Stimulated activated memory B cell treated with anti-CD40 and anti-IgM and Interleukin-4, amounts not matched to agents 10 μg/mL and 1 μg/mL and 100 μg/mL, for 72 hours (primary cell): ENCODE data around the gene ASPA.
"Not testable (repeated sequence)": the region's sequence is repeated elsewhere in the genome, so short reads cannot be mapped to it uniquely, and the experiment has no call there.

Experiments
- ATAC-seq: fragments of 150-1000 bp; cut with Tn5 transposase; 2 replicates; pipeline ENCODE4 v1.10.0; 2021
- H3K27ac Mint-ChIP-seq: one replicate; pipeline ENCODE4 v1.8.0; 2022; ENCODE audit warnings: mild to moderate bottlenecking, mixed read lengths
- H3K27me3 Mint-ChIP-seq: one replicate; pipeline ENCODE4 v1.8.0; 2022; ENCODE audit warnings: mixed read lengths
- H3K36me3 Mint-ChIP-seq: one replicate; pipeline ENCODE4 v1.8.0; 2022; ENCODE audit warnings: mixed read lengths
- H3K4me1 Mint-ChIP-seq: one replicate; pipeline ENCODE4 v1.8.0; 2022; ENCODE audit warnings: mixed read lengths
- H3K4me3 Mint-ChIP-seq: one replicate; pipeline ENCODE4 v1.8.0; 2022; ENCODE audit warnings: mild to moderate bottlenecking, moderate library complexity, mixed read lengths
- H3K9me3 Mint-ChIP-seq: one replicate; pipeline ENCODE4 v1.8.0; 2022; ENCODE audit warnings: mixed read lengths

The ASPA gene

DNA sequence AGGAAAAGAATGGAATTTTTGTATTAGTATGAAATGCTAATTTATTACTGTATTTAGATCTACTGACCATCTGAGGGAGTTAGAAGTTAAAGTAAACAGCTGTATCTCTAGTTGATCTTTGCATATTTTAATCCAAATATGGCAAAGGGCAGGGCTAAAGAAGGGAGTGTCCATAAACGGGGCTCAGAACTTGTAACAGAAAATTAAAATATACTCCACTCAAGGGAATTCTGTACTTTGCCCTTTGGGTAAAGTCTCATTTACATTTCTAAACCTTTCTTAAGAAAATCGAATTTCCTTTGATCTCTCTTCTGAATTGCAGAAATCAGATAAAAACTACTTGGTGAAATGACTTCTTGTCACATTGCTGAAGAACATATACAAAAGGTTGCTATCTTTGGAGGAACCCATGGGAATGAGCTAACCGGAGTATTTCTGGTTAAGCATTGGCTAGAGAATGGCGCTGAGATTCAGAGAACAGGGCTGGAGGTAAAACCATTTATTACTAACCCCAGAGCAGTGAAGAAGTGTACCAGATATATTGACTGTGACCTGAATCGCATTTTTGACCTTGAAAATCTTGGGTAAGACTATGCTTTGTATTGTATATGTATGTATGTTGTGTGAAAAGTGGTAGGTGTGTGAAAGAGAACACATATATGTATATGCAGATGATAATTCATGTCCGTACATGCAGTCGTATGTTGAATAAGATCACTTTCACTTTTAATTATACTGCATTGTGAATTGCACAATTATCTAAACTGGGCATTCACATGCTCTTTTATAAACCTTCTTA is at the start of gene ASPA:
TSS of gene ASPA (plus strand) at position 186 of the 799 bp plus-strand sequence. CDS start at position 349, 163 bp downstream.
- Mint-ChIP-seq H3K9me3 (no peaks in the 10 kb centered on the region), H3K36me3 (no peaks in the 10 kb centered on the region), H3K4me3 (peak within 1 kb of the TSS; percentile 51), H3K27me3 (peaks cover 13% of the 10 kb centered on the region), H3K27ac (no peak within 1 kb of the TSS), H3K4me1 (peaks cover 6% of the 10 kb centered on the region)
- ATAC-seq: no peak

DNA sequence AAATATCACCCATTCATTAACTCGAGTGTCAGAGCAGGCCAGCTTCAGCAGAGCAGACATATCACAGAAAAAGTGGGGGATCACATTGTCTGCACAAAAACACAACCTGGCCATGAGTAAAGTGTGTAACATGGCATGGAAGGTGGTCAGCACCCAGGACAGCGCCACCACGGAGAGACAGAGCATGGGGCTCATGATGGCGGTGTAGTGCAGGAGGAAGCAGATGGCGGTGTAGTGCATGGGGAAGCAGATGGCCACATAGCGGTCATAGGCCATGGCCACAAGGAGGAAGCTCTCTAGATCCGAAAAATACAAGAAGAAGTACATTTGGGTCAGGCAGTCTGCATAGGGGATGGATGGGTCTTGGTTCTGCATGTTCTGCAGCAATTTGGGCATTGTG is 42.6 kb upstream of the ASPA start:
- peak; percentile 55 for ATAC-seq
- not testable (repeated sequence) for H3K27ac Mint-ChIP-seq, H3K4me1 Mint-ChIP-seq, H3K36me3 Mint-ChIP-seq, H3K4me3 Mint-ChIP-seq
- peaks cover 13% of the 10 kb centered on the region for H3K9me3 Mint-ChIP-seq
- H3K27me3 Mint-ChIP-seq: peaks cover 54% of the 10 kb centered on the region

DNA sequence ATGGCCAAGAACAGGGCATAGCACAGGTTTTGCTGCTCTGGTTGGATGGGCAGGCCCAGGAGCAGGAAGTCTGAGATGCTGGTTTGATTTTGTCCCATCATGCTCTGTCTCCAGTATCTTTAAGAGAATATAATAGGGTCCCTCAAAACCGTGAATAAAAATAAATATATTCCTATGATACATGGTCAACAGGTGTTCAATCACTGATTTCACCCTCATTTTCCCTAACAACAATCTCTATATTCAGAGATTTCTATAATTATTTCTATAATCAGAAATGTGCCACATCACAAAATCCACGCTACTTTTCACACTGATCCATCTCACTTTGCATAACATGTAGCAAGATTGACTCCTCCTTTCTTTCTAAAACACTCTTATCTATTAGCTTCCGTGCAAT is 42.1 kb upstream of the ASPA start, which contains the start of gene OR1E2:
TSS of gene OR1E2 (minus strand) at position 101 of the 400 bp plus-strand sequence. CDS start at position 101, 0 bp downstream.
- Mint-ChIP-seq H3K9me3 (peaks cover 10% of the 10 kb centered on the region), H3K27ac (no peak within 1 kb of the TSS), H3K27me3 (peaks cover 49% of the 10 kb centered on the region), H3K36me3 (no peaks in the 10 kb centered on the region), H3K4me3 (no peak within 1 kb of the TSS), H3K4me1 (no peaks in the 10 kb centered on the region)
- no peak for ATAC-seq

DNA sequence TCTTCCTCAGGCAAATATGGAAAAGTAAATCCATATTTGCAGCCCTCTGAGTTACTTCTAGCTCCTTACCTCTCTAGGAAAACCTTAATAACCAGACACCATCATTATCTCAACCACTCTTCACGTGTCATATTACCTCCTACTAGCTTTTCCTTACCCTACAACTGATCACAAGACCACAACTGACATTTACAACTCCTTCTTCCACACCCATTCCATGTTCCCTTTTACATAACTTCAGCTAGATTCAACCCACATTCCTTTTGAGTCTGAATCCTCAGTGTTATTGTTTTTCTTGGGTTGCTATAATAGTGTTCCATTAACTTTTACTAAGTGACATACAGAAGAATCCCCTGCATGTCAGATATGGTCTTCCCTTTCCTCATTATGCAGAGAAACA is 37.4 kb upstream of the ASPA start:
- no peak for ATAC-seq
- Mint-ChIP-seq H3K9me3 (no peaks in the 10 kb centered on the region), H3K27ac (no peak overlapping the region), H3K36me3 (no peaks in the 10 kb centered on the region), H3K27me3 (peaks cover 23% of the 10 kb centered on the region), H3K4me3 (no peak overlapping the region), H3K4me1 (no peaks in the 10 kb centered on the region)

DNA sequence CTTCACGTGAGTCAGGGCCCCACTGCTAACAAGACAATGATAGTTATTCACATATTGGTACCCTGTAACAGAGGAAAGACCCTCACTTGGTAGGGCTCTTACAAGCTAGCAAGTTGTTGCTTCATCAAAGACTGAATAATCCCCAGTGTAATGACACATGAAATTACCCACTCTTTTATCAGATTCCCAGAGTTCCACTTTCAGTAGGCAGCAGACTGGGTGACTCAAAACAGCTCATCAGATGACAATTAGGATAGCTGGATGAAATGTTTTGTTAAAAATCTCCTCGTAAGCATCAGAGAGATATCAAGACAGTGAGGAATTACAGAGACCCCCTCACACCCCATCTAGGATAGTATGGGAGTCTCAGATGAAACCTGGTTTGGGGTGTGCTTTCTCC is 35.3 kb upstream of the ASPA start:
- H3K4me1 Mint-ChIP-seq: no peaks in the 10 kb centered on the region
- H3K4me3 Mint-ChIP-seq: no peak overlapping the region
- no peaks in the 10 kb centered on the region for H3K9me3 Mint-ChIP-seq
- H3K27ac Mint-ChIP-seq: no peak overlapping the region
- peaks cover 11% of the 10 kb centered on the region for H3K27me3 Mint-ChIP-seq
- no peaks in the 10 kb centered on the region for H3K36me3 Mint-ChIP-seq
- no peak for ATAC-seq

DNA sequence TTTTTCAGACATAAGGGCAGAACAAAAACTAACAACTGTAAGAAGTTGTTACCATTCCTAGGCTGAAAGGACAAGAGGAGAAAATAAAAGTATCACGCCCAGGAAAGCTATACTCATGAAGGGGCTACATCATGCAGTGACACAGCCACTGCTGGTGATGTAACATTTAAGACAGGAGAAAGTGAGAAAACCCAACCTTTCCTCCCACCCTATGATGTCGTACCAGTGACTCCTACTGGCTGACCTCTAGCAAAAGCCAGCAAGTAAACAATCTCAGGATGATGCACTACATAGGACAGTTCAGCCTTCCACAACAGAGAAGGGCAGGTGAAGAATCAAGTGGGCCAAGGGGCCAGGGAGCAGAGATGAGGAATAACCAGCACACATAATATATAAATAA is 28.2 kb upstream of the ASPA start:
- peaks cover 22% of the 10 kb centered on the region for H3K27me3 Mint-ChIP-seq
- ATAC-seq: peak; percentile 43
- no peaks in the 10 kb centered on the region for H3K9me3 Mint-ChIP-seq
- peaks cover 7% of the 10 kb centered on the region for H3K4me1 Mint-ChIP-seq
- H3K27ac Mint-ChIP-seq: no peak overlapping the region
- no peak overlapping the region for H3K4me3 Mint-ChIP-seq
- no peaks in the 10 kb centered on the region for H3K36me3 Mint-ChIP-seq

DNA sequence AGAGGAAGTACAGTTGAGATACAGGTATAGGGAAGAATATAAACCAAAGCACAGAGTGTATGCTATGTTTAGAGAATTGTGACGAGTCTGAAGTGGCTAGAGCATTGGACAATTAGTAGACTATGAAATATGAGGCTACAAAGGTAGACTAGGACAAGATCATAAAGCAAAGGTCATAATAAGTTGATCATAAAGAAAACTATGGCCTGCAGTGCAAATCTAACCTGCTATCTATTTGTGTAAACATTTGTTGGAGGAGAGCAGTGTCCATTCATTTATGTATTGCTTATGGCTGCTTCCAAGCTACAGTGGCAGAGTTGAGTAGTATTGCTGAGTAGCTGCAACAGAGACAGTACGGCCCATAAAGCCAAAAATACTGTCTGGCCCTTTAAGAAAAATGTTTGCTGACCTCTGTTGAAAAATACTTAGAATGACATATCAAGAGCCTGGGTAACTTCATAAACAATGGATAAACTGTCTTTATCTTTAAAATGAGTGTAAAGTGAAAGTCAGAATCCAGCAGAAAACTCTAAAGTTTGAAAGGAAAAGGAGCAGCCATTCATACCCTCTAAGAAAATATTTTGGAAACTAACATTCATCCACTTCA is 27.6 kb upstream of the ASPA start:
- Mint-ChIP-seq H3K36me3 (no peaks in the 10 kb centered on the region), H3K27me3 (peaks cover 22% of the 10 kb centered on the region), H3K4me1 (peaks cover 7% of the 10 kb centered on the region), H3K9me3 (no peaks in the 10 kb centered on the region), H3K27ac (no peak overlapping the region), H3K4me3 (no peak overlapping the region)
- no peak for ATAC-seq

DNA sequence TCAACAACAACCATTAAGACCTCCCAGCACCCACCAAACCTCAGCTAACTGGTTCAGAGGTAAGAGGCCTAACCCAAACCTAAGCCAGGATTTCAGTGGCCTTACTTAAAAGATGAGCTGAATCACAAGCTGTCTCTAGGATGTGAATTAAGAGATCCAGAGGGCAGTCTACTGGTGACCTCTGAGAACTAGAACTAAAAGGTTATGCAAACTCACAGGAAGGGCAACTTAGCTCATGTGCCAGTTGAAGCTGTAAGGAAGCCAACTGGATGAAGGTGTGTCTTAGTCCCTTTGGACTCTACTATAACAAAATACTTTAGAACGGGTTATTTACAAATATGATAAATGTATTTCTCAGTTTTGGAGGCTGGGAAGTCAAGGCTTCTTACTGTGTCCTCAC is 9.4 kb upstream of the ASPA start:
- H3K4me3 Mint-ChIP-seq, H3K36me3 Mint-ChIP-seq, H3K27me3 Mint-ChIP-seq, H3K27ac Mint-ChIP-seq, H3K4me1 Mint-ChIP-seq, H3K9me3 Mint-ChIP-seq, ATAC-seq: not testable (repeated sequence)

DNA sequence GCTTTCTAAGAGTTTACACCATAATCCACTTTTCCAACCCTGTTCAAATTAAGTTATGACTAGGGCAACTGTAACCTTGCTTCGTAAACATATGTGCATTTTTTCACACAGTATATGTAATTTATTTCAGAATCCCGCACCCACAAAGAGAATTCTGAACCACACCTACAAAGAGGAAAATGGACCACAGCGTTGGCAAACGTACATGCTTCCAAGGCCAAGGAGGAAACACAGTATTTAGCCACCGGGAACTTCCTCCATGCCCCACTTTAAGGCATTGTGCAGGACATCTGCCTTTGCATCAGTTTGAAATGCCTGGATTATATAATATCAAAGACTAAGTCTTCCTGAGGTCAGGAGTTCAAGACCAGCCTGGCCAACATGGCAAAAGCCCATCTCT is 6.3 kb upstream of the ASPA start:
- H3K27me3 Mint-ChIP-seq: no peaks in the 10 kb centered on the region
- H3K36me3 Mint-ChIP-seq: no peaks in the 10 kb centered on the region
- H3K9me3 Mint-ChIP-seq: no peaks in the 10 kb centered on the region
- no peaks in the 10 kb centered on the region for H3K4me1 Mint-ChIP-seq
- ATAC-seq: no peak
- no peak overlapping the region for H3K4me3 Mint-ChIP-seq
- H3K27ac Mint-ChIP-seq: no peak overlapping the region

DNA sequence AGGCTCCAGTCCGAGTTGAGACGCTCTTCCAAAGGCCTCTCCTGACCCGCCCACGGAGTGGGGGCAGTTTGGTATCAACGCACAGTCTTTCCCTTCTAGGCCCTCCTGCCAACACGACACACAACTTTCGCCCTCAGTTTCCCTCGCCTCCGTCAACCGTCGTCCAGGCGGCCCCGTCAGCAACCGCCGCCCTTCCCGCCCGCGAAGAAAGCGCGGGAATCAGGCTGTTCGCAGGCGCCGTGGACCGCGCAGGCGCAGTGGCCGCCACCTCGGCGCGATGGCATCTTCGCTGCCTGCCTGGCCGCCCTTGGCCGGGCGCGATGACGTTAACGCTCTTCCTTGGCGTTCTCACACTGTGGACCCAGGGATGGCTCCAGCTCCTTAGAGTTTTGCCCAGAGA is 4.2 kb upstream of the ASPA start, which contains the start of gene SPATA22:
TSS of gene SPATA22 (minus strand) at position 221 of the 400 bp plus-strand sequence. CDS start 2,494 bp downstream, outside the sequence.
- H3K4me3 Mint-ChIP-seq: no peak within 1 kb of the TSS
- peaks cover 6% of the 10 kb centered on the region for H3K4me1 Mint-ChIP-seq
- H3K9me3 Mint-ChIP-seq: no peaks in the 10 kb centered on the region
- ATAC-seq: no peak
- no peak within 1 kb of the TSS for H3K27ac Mint-ChIP-seq
- H3K36me3 Mint-ChIP-seq: no peaks in the 10 kb centered on the region
- H3K27me3 Mint-ChIP-seq: no peaks in the 10 kb centered on the region

DNA sequence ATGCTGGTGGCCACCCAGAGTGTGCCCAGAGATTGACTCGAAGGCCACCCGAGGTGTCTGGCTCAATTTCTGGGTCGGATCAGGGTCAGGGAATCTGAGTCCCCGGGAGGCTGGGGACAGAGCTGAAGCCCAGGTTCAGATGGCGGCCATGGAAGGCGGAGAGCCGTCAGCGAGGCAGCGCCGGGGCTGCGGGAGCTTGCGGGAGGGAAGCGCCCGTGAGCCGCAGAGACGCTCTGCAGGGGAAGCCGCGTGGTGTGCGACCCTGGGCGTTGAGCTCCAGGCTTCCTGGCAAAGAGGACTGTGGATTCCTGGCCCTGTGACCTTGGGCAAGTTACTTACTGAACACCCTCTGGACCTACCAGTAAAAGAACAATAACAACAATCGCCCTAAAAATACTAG is 3.7 kb upstream of the ASPA start:
- Mint-ChIP-seq H3K36me3 (no peaks in the 10 kb centered on the region), H3K4me3 (no peak overlapping the region), H3K4me1 (peaks cover 6% of the 10 kb centered on the region), H3K9me3 (no peaks in the 10 kb centered on the region), H3K27ac (no peak overlapping the region), H3K27me3 (no peaks in the 10 kb centered on the region)
- no peak for ATAC-seq

DNA sequence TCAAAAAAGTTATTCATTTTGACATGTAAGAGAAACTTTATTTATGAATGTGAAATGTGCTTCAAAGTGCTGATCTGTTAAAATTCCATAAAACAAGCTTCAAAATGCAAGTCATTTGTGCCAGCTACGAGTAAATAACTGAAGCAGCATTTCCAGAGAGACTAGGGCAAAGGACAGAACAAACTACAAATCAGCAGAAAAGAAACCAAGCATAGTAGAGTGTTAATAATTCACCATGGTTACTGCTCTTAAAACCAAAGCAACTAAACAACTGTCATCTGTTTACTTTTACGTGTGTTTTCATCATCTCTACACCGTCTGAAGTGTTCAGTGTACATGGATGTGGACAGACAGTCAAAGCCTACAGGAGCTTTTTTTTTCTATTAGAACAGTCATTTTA is 1.6 kb upstream of the ASPA start:
- no peak for ATAC-seq
- H3K27me3 Mint-ChIP-seq: peaks cover 10% of the 10 kb centered on the region
- no peaks in the 10 kb centered on the region for H3K9me3 Mint-ChIP-seq
- no peaks in the 10 kb centered on the region for H3K36me3 Mint-ChIP-seq
- H3K4me1 Mint-ChIP-seq: peaks cover 6% of the 10 kb centered on the region
- no peak overlapping the region for H3K4me3 Mint-ChIP-seq
- no peak overlapping the region for H3K27ac Mint-ChIP-seq

DNA sequence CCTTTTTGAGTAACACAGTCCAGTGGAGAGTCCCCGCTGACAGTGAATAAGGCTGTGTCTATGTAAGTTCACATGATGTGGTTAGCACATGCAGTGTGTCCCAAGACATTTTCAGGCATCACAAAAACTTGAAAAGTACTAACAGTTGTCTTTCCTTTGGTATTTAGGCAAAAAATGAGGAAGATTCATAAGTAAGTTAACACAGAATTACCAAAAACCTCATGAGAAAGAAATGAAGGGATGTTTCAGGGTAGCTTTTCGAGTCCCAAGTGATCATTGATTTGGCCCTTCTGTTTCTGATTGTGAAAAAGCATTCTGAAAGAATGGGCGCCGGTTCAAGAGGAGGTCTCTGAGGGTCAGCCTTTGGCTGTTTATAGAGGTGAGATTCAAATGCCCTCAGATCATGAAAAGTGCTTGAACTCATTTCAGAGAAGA is 529 bp upstream of the ASPA start:
- H3K27me3 Mint-ChIP-seq: peaks cover 13% of the 10 kb centered on the region
- H3K36me3 Mint-ChIP-seq: no peaks in the 10 kb centered on the region
- H3K4me1 Mint-ChIP-seq: peaks cover 6% of the 10 kb centered on the region
- ATAC-seq: no peak
- H3K27ac Mint-ChIP-seq: no peak overlapping the region
- no peaks in the 10 kb centered on the region for H3K9me3 Mint-ChIP-seq
- no peak overlapping the region for H3K4me3 Mint-ChIP-seq

DNA sequence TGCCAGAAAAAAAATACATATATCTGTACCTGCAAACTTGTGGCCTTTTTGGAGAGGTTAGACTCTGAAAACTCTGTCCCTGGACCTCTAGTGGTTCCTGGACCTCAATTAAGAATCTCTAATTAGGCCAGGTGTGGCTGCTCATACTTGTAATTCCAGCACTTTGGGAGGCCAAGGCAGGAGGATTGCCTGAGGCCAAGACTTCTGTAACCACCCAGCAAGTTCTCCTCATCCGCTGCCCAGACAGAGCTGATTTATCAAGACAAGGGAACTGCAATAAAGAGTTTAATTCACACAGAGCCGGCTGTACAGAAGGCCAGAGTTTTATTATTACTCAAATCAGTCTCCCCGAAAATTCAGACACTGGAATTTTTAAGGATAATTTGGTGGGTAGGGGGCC is 4.2 kb downstream of the ASPA start:
- no peak overlapping the region for H3K4me3 Mint-ChIP-seq
- peaks cover 2% of the 10 kb centered on the region for H3K9me3 Mint-ChIP-seq
- H3K36me3 Mint-ChIP-seq: no peaks in the 10 kb centered on the region
- H3K27ac Mint-ChIP-seq: no peak overlapping the region
- ATAC-seq: no peak
- H3K4me1 Mint-ChIP-seq: peaks cover 6% of the 10 kb centered on the region
- H3K27me3 Mint-ChIP-seq: peaks cover 16% of the 10 kb centered on the region

DNA sequence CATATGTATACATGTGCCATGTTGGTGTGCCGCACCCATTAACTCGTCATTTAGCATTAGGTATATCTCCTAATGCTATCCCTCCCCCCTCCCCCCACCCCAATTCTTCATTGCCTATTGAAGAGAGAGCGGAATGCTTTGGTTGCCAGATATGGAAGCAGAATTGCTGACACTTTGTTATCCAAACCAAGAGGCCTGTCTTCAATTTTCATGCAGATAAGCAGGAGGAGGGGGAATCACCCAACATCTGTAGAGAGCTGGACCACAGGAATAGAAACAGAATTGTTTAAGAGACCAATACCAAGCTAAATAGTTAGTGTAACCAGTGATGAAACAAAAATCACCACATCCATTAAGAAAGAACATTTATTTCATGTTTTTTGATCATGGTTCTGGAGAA is 7.1 kb downstream of the ASPA start:
- Mint-ChIP-seq H3K4me1 (no peaks in the 10 kb centered on the region), H3K4me3 (no peak overlapping the region), H3K9me3 (peaks cover 2% of the 10 kb centered on the region), H3K27me3 (peaks cover 40% of the 10 kb centered on the region), H3K36me3 (no peaks in the 10 kb centered on the region), H3K27ac (no peak overlapping the region)
- no peak for ATAC-seq

DNA sequence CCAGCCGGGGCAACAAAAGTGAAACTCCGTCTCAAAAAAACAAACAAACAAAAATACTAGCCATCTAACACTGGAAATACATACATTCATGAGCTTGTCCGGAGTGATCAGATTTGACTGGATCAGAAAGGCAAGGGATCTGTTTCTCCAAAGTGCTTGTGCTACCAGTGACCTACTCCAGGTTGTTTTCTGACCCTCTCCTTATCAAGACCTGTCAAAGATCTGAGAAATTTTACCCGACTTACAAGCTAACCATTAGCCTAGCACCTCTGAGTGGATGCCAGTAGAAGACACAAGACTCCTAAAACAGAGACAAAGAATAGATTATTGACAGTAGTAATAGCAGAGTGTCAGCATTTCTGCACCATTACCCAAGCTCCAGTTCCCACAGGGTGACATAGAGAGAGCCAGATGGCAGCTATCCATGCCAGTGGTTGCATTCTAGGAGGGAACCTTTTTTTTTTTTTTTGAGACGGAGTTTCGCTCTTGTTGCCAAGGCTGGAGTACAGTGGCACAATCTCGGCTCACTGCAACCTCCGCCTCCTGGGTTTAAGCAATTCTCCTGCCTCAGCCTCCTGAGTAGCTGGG is 9.8 kb downstream of the ASPA start:
- Mint-ChIP-seq H3K27ac (no peak overlapping the region), H3K4me1 (no peaks in the 10 kb centered on the region), H3K36me3 (no peaks in the 10 kb centered on the region), H3K9me3 (peaks cover 2% of the 10 kb centered on the region), H3K27me3 (peaks cover 33% of the 10 kb centered on the region), H3K4me3 (no peak overlapping the region)
- ATAC-seq: no peak
